AG09309 (cell line): ENCODE measurements around the gene CNTN3.

ENCODE experiments used
- DNase-seq: peaks from one replicate; pipeline ENCODE4 v3.0.0-alpha.2; 2010; ENCODE audit warnings: low read depth
- H3K4me3 ChIP-seq: 2 replicates; pipeline ENCODE4 v1.5.1; 2011; ENCODE audit warnings: mild to moderate bottlenecking, low read depth, low read length, moderate library complexity; ENCODE audit not compliant: control insufficient read depth
- CTCF ChIP-seq: IDR thresholded peaks from 2 replicates; pipeline ENCODE4 v1.5.1; 2011; ENCODE audit warnings: mild to moderate bottlenecking, low read depth, low read length, inconsistent platforms; ENCODE audit not compliant: insufficient read depth, control insufficient read depth; ENCODE audit errors: missing control alignments

Gene CNTN3

GRCh38 chr3:74591342-74591741, 23.1 kb downstream of the CNTN3 start:
- no peak for TF ChIP-seq CTCF
- no peak for DNase-seq
- no peak overlapping the region for H3K4me3 ChIP-seq

- no peak for DNase-seq
- no peak for TF ChIP-seq CTCF
- no peak overlapping the region for H3K4me3 ChIP-seq
Measured at GRCh38 chr3:74590620-74591262, 23.7 kb downstream of the CNTN3 start.

DNA sequence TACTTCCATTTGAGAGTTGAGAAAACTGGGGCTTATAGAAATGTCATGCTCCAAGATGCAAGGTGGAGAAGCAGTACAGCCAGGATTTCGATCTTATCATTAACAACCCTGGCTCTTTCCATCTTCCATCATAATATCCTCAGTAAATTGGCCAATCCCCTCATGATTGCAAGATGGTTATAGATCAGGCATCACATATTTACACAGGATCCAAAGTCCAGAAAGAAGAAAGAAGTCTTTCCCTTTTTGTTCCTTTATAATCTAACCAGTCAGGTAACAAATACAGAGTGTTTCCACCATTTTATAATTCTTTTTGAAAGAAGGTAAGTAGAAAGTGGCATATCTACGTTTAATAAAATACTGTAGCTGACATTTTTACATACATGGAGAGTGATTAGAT, 29.7 kb downstream of the CNTN3 start:
- no peak overlapping the region for H3K4me3 ChIP-seq
- DNase-seq: no peak
- TF ChIP-seq CTCF: no peak

DNA sequence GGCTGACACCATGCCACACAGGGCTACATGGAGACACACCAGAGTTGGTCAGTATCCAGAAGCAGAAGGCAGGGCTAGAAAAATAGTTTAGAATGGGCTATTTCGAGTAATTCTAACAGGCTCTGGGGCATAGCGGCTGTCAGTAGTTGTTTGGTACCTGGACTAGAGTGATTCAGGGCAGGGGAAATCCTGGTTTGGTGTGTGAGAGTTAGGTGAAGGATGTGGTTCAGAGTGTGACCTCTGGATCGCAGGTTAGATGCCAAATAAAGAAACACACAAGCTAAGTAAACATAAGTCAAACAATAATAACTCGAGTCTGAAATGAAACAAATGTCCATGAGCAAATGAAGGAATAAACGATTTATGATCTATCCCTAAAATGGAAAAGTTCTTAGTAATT, 31.5 kb downstream of the CNTN3 start:
- DNase-seq: no peak
- no peak for TF ChIP-seq CTCF
- no peak overlapping the region for H3K4me3 ChIP-seq

GRCh38 chr3:74575857-74576256, 38.6 kb downstream of the CNTN3 start:
- no peak overlapping the region for H3K4me3 ChIP-seq
- DNase-seq: no peak
- TF ChIP-seq CTCF: no peak

DNA sequence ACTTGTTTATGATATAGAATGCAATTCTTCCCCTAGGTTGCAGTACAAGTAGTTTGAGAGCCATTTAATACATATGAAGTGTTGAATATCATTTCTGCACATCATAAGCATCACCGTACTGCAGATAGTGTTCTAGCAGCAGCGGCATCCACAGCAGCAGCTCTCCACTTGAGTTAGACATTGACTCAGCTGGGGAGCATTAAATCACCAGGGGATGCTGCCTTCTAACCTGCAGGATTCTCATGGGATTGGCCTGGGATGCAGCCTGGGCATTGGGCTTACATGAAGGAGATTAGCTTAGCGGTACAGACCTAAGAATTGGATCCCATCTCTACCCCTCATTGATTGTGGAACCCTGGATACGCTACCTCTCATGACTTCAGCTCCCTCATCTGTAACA, 43.3 kb downstream of the CNTN3 start:
- DNase-seq: no peak
- TF ChIP-seq CTCF: no peak
- H3K4me3 ChIP-seq: no peak overlapping the region
